GM23338 (cell line): ENCODE data around the gene SNURF.

Experiments
- EZH2phosphoT487 ChIP-seq: fragments of 200-600 bp; sonication (generic); IDR thresholded peaks from one replicate; pipeline ENCODE4 v1.8.1; 2018; ENCODE audit warnings: antibody characterized with exemption; ENCODE audit not compliant: unreplicated experiment
- POLR2AphosphoS5 ChIP-seq: IDR thresholded peaks from 2 replicates; pipeline ENCODE4 v1.6.1; 2016; ENCODE audit warnings: antibody characterized with exemption, low read depth
- TF ChIP-seq, protein P1 (sequence below): IDR thresholded peaks from one replicate; pipeline ENCODE4 v1.6.1; 2018; ENCODE audit warnings: antibody characterized with exemption; ENCODE audit not compliant: unreplicated experiment
- TF ChIP-seq, protein P2 (sequence below), 2 experiments: fragments of 200-600 bp in 1 of 2; sonication (generic) in 1 of 2; conservative IDR thresholded peaks; 2 replicates each; pipeline versions ENCODE4 v1.5.1 to v1.6.1; 2016 to 2017; ENCODE audit warnings: antibody characterized with exemption in 2 of 2, low read depth in 2 of 2, mild to moderate bottlenecking in 2 of 2, moderate library complexity in 1 of 2

DNA sequence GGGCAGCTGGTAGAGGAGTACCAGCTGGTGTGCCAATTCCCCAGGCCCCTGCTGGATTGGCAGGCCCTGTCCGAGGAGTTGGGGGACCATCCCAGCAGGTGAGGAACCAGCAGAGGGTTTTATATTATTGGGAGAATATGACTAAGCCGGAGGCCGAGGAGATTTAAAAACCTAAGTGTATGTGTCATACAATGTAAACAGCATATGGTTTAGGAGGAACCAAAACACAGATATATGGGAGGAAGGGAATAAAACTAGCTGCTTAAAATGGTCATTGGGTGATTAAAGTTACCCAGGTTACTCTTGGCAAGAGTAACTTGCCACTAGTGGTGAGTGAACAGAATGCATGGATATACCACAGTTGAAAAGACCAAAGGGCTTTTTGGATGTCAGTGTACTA, 22.1 kb downstream of the SNURF start:
- TF ChIP-seq EZH2phosphoT487 = no peak
- no peak for TF ChIP-seq POLR2AphosphoS5
- TF ChIP-seq, protein P1, sequence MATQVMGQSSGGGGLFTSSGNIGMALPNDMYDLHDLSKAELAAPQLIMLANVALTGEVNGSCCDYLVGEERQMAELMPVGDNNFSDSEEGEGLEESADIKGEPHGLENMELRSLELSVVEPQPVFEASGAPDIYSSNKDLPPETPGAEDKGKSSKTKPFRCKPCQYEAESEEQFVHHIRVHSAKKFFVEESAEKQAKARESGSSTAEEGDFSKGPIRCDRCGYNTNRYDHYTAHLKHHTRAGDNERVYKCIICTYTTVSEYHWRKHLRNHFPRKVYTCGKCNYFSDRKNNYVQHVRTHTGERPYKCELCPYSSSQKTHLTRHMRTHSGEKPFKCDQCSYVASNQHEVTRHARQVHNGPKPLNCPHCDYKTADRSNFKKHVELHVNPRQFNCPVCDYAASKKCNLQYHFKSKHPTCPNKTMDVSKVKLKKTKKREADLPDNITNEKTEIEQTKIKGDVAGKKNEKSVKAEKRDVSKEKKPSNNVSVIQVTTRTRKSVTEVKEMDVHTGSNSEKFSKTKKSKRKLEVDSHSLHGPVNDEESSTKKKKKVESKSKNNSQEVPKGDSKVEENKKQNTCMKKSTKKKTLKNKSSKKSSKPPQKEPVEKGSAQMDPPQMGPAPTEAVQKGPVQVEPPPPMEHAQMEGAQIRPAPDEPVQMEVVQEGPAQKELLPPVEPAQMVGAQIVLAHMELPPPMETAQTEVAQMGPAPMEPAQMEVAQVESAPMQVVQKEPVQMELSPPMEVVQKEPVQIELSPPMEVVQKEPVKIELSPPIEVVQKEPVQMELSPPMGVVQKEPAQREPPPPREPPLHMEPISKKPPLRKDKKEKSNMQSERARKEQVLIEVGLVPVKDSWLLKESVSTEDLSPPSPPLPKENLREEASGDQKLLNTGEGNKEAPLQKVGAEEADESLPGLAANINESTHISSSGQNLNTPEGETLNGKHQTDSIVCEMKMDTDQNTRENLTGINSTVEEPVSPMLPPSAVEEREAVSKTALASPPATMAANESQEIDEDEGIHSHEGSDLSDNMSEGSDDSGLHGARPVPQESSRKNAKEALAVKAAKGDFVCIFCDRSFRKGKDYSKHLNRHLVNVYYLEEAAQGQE = no peak
- TF ChIP-seq, protein P2, sequence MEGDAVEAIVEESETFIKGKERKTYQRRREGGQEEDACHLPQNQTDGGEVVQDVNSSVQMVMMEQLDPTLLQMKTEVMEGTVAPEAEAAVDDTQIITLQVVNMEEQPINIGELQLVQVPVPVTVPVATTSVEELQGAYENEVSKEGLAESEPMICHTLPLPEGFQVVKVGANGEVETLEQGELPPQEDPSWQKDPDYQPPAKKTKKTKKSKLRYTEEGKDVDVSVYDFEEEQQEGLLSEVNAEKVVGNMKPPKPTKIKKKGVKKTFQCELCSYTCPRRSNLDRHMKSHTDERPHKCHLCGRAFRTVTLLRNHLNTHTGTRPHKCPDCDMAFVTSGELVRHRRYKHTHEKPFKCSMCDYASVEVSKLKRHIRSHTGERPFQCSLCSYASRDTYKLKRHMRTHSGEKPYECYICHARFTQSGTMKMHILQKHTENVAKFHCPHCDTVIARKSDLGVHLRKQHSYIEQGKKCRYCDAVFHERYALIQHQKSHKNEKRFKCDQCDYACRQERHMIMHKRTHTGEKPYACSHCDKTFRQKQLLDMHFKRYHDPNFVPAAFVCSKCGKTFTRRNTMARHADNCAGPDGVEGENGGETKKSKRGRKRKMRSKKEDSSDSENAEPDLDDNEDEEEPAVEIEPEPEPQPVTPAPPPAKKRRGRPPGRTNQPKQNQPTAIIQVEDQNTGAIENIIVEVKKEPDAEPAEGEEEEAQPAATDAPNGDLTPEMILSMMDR (conservative IDR thresholded peaks at IDR 0.05; ENCODE audit: low read depth in 2 of 2) = peak in 1 of 2 experiments; percentile 41; a peak in 2 of 4 replicates
